ENCODE measurements around the gene DLG2.

Gene DLG2

GRCh38 chr11:83648610-83649527 is 1978.3 kb downstream of the DLG2 start:
- no peak overlapping the region for H3K4me3 ChIP-seq (ENCODE audit: low read depth, low read length)
- TF ChIP-seq, protein P1, sequence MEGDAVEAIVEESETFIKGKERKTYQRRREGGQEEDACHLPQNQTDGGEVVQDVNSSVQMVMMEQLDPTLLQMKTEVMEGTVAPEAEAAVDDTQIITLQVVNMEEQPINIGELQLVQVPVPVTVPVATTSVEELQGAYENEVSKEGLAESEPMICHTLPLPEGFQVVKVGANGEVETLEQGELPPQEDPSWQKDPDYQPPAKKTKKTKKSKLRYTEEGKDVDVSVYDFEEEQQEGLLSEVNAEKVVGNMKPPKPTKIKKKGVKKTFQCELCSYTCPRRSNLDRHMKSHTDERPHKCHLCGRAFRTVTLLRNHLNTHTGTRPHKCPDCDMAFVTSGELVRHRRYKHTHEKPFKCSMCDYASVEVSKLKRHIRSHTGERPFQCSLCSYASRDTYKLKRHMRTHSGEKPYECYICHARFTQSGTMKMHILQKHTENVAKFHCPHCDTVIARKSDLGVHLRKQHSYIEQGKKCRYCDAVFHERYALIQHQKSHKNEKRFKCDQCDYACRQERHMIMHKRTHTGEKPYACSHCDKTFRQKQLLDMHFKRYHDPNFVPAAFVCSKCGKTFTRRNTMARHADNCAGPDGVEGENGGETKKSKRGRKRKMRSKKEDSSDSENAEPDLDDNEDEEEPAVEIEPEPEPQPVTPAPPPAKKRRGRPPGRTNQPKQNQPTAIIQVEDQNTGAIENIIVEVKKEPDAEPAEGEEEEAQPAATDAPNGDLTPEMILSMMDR (IDR thresholded peaks at IDR 0.05; ENCODE audit: low read depth, low read length) = no peak

DNA sequence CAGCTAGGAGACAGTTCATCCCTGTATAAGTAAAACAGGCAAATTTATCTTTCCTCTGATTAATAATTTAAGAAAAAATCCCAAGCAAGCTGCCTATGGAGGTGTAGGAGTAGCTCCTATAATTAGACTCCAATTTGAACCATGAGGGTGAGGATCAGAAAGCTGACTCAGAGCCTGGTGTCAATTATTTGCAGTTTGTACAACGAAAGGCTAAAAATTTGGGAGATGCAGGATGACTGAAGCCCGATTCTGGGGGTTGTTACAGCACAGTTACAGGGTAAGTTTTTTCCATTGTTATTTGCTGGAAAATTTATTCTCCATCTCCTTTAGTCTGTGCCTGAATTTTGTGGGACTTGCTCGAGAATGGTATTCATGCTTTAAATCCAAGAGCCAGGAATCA is 1981.6 kb downstream of the DLG2 start:
- no peak overlapping the region for H3K4me3 ChIP-seq (ENCODE audit: low read depth, low read length)
- TF ChIP-seq, protein P1 (IDR thresholded peaks at IDR 0.05; ENCODE audit: low read depth, low read length) = no peak

DNA sequence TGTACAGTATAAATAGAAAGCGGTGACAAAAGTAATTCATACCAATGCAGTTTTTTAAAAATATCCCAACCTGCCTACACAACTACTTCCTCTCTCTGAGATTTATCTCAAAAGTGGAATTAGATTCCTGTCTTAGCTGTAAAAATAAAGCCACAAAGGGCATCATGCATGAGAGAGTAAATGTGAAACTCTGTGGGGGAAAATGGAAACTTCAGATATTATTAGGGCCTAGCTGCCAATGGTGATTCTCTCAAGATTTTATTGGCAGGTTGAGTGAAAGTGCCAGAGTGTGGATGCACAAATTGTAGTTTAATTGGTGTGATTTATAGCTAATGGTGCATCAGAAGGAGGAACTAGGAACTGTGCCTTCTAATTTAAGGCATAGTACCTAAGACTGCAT is 1984.0 kb downstream of the DLG2 start:
- H3K4me3 ChIP-seq (ENCODE audit: low read depth, low read length) = no peak overlapping the region
- TF ChIP-seq, protein P1 (IDR thresholded peaks at IDR 0.05; ENCODE audit: low read depth, low read length) = no peak

DNA sequence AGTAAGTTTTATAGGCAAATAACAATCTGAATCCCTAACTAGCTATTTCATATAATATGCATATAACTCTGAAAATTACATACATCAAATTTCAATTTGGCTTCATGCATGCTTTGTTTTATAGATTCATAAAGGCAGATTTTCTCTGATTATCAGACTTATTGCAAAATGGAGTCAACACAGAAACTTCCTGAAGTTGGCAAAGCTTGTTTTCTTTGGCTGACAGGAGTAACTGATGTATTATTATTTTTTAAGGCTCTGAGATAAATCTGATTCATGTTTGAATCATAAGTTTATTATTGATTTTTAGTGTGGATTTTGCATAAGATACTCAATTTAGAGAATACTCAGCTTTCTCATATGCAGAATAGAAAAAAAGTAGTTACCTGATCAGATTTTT is 1984.6 kb downstream of the DLG2 start:
- no peak overlapping the region for H3K4me3 ChIP-seq (ENCODE audit: low read depth, low read length)
- TF ChIP-seq, protein P1 (IDR thresholded peaks at IDR 0.05; ENCODE audit: low read depth, low read length) = no peak

GRCh38 chr11:83641511-83641910 is 1985.6 kb downstream of the DLG2 start:
- TF ChIP-seq, protein P1 (IDR thresholded peaks at IDR 0.05; ENCODE audit: low read depth, low read length) = no peak
- H3K4me3 ChIP-seq (ENCODE audit: low read depth, low read length) = no peak overlapping the region

- H3K4me3 ChIP-seq (ENCODE audit: low read depth, low read length) = no peak overlapping the region
- TF ChIP-seq, protein P1 (IDR thresholded peaks at IDR 0.05; ENCODE audit: low read depth, low read length) = no peak
Observed at GRCh38 chr11:83639995-83640758, 1987.0 kb downstream of the DLG2 start.

GRCh38 chr11:83635166-83635565 is 1992.0 kb downstream of the DLG2 start:
- H3K4me3 ChIP-seq (ENCODE audit: low read depth, low read length) = no peak overlapping the region

More at GRCh38 chr11:83635166-83635565, 1992.0 kb downstream of the DLG2 start:
- TF ChIP-seq, protein P1 (IDR thresholded peaks at IDR 0.05; ENCODE audit: low read depth, low read length) = no peak

Measured in WI38 (cell line).